ENCODE data around the gene COL5A3.

GRCh38 chr19:9914001-9914314 lies 96.3 kb downstream of the COL5A3 start:
- TF ChIP-seq CTCF (IDR thresholded peaks at IDR 0.05) (no peak), POLR2A (IDR thresholded peaks at IDR 0.05) (no peak), EP300 (IDR thresholded peaks at IDR 0.05) (no peak)
